ENCODE data around the gene LMBR1. TPM values are rescaled to one million over a fixed set of nuclear protein-coding genes. Genes with fewer than 3 reads are reported as not detected.

The LMBR1 gene
- total and polyA plus RNA-seq, 2 of the 4 experiments (the other 2 are of a cell fraction): 11.9 to 19.9 TPM

DNA sequence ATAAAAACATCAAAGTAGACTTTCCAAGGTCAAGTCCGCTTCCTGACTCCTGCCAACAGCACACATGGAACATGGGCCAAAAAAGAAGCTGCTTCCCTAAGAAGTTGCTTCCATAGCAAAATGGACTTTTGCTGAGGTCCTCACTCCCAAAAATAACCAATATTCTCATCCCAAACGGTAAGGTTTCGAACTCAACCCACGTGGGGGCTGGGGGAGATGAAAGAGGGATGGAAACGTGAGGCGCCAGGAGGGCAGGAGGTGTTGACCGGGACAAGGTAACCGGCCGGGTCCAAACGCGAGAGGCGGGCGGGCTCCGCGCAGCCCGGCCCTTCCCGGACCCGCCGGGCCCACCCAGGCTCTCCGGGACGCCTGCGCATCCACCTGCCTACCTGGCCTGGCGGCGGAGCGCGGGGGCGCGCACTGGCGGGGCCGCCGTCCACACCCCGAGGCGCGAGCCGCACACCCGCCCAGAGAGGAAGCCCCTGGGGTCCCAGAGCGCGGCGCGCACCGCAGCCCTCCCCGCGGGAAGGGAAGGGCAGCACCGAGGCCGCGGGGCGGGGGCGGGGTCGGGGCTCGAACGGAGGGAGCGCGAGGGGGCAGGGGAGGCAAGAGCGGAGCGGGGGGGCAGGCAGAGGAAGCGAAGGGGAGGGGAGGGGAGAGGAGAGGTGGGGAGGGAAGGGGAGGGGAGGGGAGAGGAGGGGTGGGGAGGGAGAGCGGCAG, 742 bp downstream of the LMBR1 start:
- Histone ChIP-seq H3K4ac (ENCODE audit: low read depth, low read length) (no peak overlapping the region), H2AFZ (replicated peaks; ENCODE audit: low read length, poor library complexity) (peak overlapping the region; percentile 84), H3K9me3 (ENCODE audit: control insufficient read depth, insufficient read depth, low read length) (no peaks in the 10 kb centered on the region), H3K4me3 (ENCODE audit: insufficient read depth, low read depth, low read length) (peak overlapping the region; percentile 90), H3K4me1 (ENCODE audit: control insufficient read depth, insufficient read depth, low read length) (peaks cover 2% of the 10 kb centered on the region; the same call in 1 of the 2 replicates), H3K27ac (ENCODE audit: insufficient read depth, low read length) (no peak overlapping the region; the same call in 1 of the 2 replicates), H3K27me3 (ENCODE audit: control insufficient read depth, insufficient read depth, low read length) (no peaks in the 10 kb centered on the region), H3K9me1 (ENCODE audit: insufficient read depth, low read length) (no peaks in the 10 kb centered on the region), H3K18ac (ENCODE audit: low read depth, low read length) (no peak overlapping the region), H2BK120ac (ENCODE audit: low read depth, low read length) (no peak overlapping the region), H2BK20ac (ENCODE audit: low read depth, low read length) (no peak overlapping the region), H4K20me1 (ENCODE audit: insufficient read depth, low read length) (peaks cover 6% of the 10 kb centered on the region; the same call in 1 of the 2 replicates), H2AK5ac (ENCODE audit: low read depth, low read length) (no peak overlapping the region), H4K91ac (ENCODE audit: insufficient read depth, low read depth, low read length) (no peak overlapping the region), H3K4me2 (ENCODE audit: low read depth, low read length) (peak overlapping the region; percentile 66), H3K56ac (ENCODE audit: extremely low read depth, insufficient read depth, low read length) (no peak overlapping the region), H3K9ac (ENCODE audit: low read depth, low read length) (peak overlapping the region; percentile 29), H3K23ac (ENCODE audit: low read depth, low read length) (peak overlapping the region; percentile 35; the same call in 1 of the 2 replicates), H2AK9ac (replicated peaks; ENCODE audit: low read depth, low read length, poor library complexity) (peak overlapping the region; percentile 6), H2BK15ac (ENCODE audit: low read depth, low read length) (no peak overlapping the region; the same call in 2 of the 3 replicates), H3K14ac (replicated peaks; ENCODE audit: low read depth, low read length) (no peak overlapping the region), H4K5ac (ENCODE audit: low read depth, low read length) (no peak overlapping the region), H2BK5ac (ENCODE audit: low read depth, low read length, poor library complexity, severe bottlenecking) (no peak overlapping the region), H4K8ac (ENCODE audit: low read depth in 2 of 2, low read length in 2 of 2) (no peak overlapping the region), H3K36me3 (ENCODE audit: control insufficient read depth, insufficient read depth, low read length) (no peaks in the 10 kb centered on the region), H3K79me1 (ENCODE audit: low read depth in 1 of 2, low read length in 2 of 2) (peaks cover 6 to 11% of the 10 kb centered on the region in 2 experiments; a peak in 3 of 4 replicates)
- ChIA-PET POLR2A (ENCODE audit: unreplicated experiment) (no interaction called here), CTCF (no interaction called here)
- 1% methylated on average over 13 of the region's 57 CpGs; no CpG with 5 or more reads in 1 of the 2 experiments for WGBS, 2 experiments (ENCODE audit: extremely low coverage in 2 of 2, insufficient read length in 1 of 2)
- peak; percentile 30 for ATAC-seq (ENCODE audit: low read depth)
- no TSS peak for BruUV-seq (replicated peaks)
- TF ChIP-seq NFE2L2 (IDR thresholded peaks at IDR 0.05; ENCODE audit: low read depth, low read length) (no peak), BHLHE40 (IDR thresholded peaks at IDR 0.05; ENCODE audit: low read depth, low read length) (0 out of 2 replicates have a peak, but pooled peaks have one; percentile 26), MAZ (IDR thresholded peaks at IDR 0.05; ENCODE audit: borderline replicate concordance, low read depth, low read length) (peak; percentile 34; the same call in 1 of the 2 replicates)
- DNase-seq: no peak
- intact Hi-C loops (cut with micrococcal nuclease) (no loop called here), in situ Hi-C loops (cut with MboI; ENCODE audit: low sequenced_read_pairs) (no loop called here), dilution Hi-C loops (cut with HindIII; ENCODE audit: low sequenced_read_pairs, unreplicated experiment) (no loop called here)

Measured in IMR-90 (cell line).